GM18873 (cell line): Measurements from ENCODE around the gene NLRP1.

Experiments
- ATAC-seq: cut with Tn5 transposase; IDR thresholded peaks from one replicate; pipeline ENCODE4 v1.9.1; 2021; ENCODE audit warnings: mild to moderate bottlenecking, moderate library complexity, moderate number of reproducible peaks; ENCODE audit not compliant: unreplicated experiment, low FRiP score

Gene NLRP1

GRCh38 chr17:5558815-5559785 is 25.2 kb downstream of the NLRP1 start:
- ATAC-seq, result no peak

GRCh38 chr17:5557990-5558389 is 26.3 kb downstream of the NLRP1 start:
- no peak for ATAC-seq

GRCh38 chr17:5557485-5557884 is 26.8 kb downstream of the NLRP1 start:
- ATAC-seq, result no peak

GRCh38 chr17:5555254-5555653 is 29.1 kb downstream of the NLRP1 start:
- no peak for ATAC-seq

- ATAC-seq, result no peak
Measured at GRCh38 chr17:5553479-5553878, 30.8 kb downstream of the NLRP1 start.

GRCh38 chr17:5552841-5553240 is 31.5 kb downstream of the NLRP1 start:
- no peak for ATAC-seq

- ATAC-seq, result no peak
Measured at GRCh38 chr17:5545051-5545987, 39.0 kb downstream of the NLRP1 start.

GRCh38 chr17:5544115-5544514 is 40.2 kb downstream of the NLRP1 start:
- no peak for ATAC-seq

GRCh38 chr17:5541610-5542202 is 42.6 kb downstream of the NLRP1 start:
- no peak for ATAC-seq

GRCh38 chr17:5540321-5540720 is 44.0 kb downstream of the NLRP1 start:
- no peak for ATAC-seq

- ATAC-seq, result no peak
Measured at GRCh38 chr17:5539286-5539685, 45.0 kb downstream of the NLRP1 start.

- ATAC-seq, result no peak
Measured at GRCh38 chr17:5536866-5537650, 47.3 kb downstream of the NLRP1 start.

GRCh38 chr17:5535436-5535835 is 48.9 kb downstream of the NLRP1 start:
- ATAC-seq, result no peak

- ATAC-seq, result no peak
Measured at GRCh38 chr17:5533486-5534315, 50.6 kb downstream of the NLRP1 start.

- no peak for ATAC-seq
Measured at GRCh38 chr17:5532581-5532980, 51.7 kb downstream of the NLRP1 start.

GRCh38 chr17:5531085-5531418 is 53.3 kb downstream of the NLRP1 start:
- ATAC-seq, result no peak

GRCh38 chr17:5530265-5531084 is 53.8 kb downstream of the NLRP1 start:
- no peak for ATAC-seq

- ATAC-seq, result no peak
Measured at GRCh38 chr17:5527601-5528250, 56.6 kb downstream of the NLRP1 start.
